Ectodermal cell (in vitro differentiated cells): ENCODE data around the gene ATXN3.
A peak's percentile ranks its signal among the peaks of the same experiment; 100 is the strongest.

Experiments used
- H3K27ac ChIP-seq: 2 replicates; pipeline ENCODE4 v1.7.0; 2013; ENCODE audit warnings: mild to moderate bottlenecking, low read depth, low read length; ENCODE audit not compliant: insufficient read depth, poor library complexity, severe bottlenecking
- H3K27me3 ChIP-seq: 2 replicates; pipeline ENCODE4 v1.7.0; 2013; ENCODE audit warnings: mild to moderate bottlenecking, low read length; ENCODE audit not compliant: insufficient read depth, control insufficient read depth, poor library complexity, severe bottlenecking
- H3K36me3 ChIP-seq: one replicate; pipeline ENCODE4 v1.7.0; 2013; ENCODE audit warnings: low read length; ENCODE audit not compliant: control insufficient read depth, insufficient read depth
- H3K4me1 ChIP-seq: one replicate; pipeline ENCODE4 v1.7.0; 2013; ENCODE audit warnings: low read length; ENCODE audit not compliant: control insufficient read depth, insufficient read depth
- H3K4me3 ChIP-seq: 2 replicates; pipeline ENCODE4 v1.7.0; 2013; ENCODE audit warnings: low read depth, low read length, control low read depth; ENCODE audit not compliant: insufficient read depth
- H3K9me3 ChIP-seq: 2 replicates; pipeline ENCODE4 v1.7.0; 2013; ENCODE audit warnings: mild to moderate bottlenecking, low read length, moderate library complexity; ENCODE audit not compliant: control insufficient read depth
- WGBS, 2 experiments: methylation state at CpG; one replicate each; pipeline ENCODE4 v1.1.7; 2013; ENCODE audit warnings: missing lambda C conversion rate in 2 of 2; 5-methylcytosine and 5-hydroxymethylcytosine counted together

The ATXN3 gene

DNA sequence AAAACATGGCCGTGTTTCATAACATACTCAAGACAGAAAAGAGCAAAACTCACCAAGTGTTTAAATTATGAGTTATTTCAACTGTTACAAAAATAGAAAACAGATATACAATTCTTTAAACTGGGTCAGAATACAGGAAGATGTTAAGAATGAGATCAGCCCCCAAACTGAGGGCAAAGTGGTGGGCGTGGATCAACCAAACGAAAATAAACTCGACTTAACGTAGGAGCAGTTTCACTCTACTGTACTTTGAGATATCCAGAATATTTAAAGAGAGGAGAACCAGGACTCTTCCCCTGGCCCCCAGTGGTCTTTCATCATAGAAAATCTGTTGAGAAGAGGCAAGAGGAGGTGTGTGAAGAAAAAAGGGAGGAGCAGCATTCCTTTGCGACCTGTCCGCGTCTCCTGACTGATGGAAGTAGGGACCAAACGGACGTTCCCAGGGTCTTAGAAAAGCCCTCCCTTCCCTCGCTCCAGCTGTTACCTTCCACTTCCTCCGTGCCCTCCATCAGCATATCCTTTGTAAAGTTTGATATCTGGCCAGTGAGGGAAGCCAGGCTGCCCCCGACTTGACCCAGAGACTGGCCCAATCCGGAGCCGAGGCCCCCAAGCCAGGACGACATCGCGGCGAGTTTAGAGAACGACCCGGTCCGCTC, 67.2 kb downstream of the ATXN3 start:
- H3K9me3 ChIP-seq, result no peaks in the 10 kb centered on the region
- WGBS, 2 experiments, result 0 to 1% methylated on average over 21 of the region's 22 CpGs
- no peaks in the 10 kb centered on the region for H3K27me3 ChIP-seq
- peak overlapping the region; percentile 87 for H3K27ac ChIP-seq
- H3K4me3 ChIP-seq, result peak overlapping the region; percentile 90
- H3K36me3 ChIP-seq, result no peaks in the 10 kb centered on the region
- H3K4me1 ChIP-seq, result peaks cover 8% of the 10 kb centered on the region

GRCh38 chr14:92037989-92038388, 68.4 kb downstream of the ATXN3 start:
- H3K27me3 ChIP-seq, result no peaks in the 10 kb centered on the region
- no peak overlapping the region for H3K27ac ChIP-seq
- no peaks in the 10 kb centered on the region for H3K9me3 ChIP-seq
- H3K4me1 ChIP-seq, result peaks cover 8% of the 10 kb centered on the region
- WGBS, 2 experiments, result 84 to 91% methylated on average over 3 of the region's 3 CpGs
- peak overlapping the region; percentile 90 for H3K4me3 ChIP-seq
- H3K36me3 ChIP-seq, result no peaks in the 10 kb centered on the region

- H3K4me1 ChIP-seq, result peaks cover 8% of the 10 kb centered on the region
- H3K4me3 ChIP-seq, result no peak overlapping the region
These were observed 70.5 kb downstream of the ATXN3 start for GRCh38 chr14:92035890-92036289.

DNA sequence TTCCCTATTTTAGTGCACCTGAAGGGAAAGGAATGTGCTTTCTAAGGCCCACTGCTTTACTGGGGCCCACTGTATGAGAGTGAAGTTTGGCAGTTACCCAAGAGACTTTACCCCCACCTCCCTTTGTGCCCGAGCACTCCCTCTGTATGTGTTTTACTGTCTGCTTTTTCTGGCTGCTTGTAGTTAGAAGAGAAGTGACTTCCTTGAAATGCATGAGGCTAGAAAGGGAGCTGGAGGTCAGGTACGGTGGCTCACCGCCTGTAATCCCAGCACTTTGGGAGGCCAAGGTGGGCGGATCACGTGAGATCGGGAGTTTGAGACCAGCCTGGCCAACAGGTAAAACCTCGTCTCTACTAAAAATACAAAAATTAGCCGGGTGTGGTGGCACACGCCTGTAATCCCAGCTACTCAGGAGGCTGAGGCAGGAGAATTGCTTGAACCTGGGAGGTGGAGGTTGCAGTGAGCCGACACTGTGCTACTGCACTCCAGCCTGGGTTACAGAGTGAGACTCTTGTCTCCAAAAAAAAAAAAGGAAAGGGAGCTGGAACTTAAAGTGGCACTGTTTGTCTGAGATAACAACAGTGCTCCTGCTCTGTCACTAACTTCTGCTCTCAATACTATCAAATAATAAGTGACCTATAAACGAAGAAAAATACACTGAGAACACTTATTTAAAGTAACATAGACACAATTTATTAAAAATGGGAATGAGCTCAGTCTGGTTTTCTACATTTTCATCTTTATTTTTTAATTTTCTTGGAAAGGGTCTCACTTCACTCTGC, 72.3 kb downstream of the ATXN3 start:
- 91 to 95% methylated on average over 10 to 11 of the region's 11 CpGs for WGBS, 2 experiments
- no peaks in the 10 kb centered on the region for H3K9me3 ChIP-seq
- no peak overlapping the region for H3K27ac ChIP-seq
- H3K27me3 ChIP-seq, result no peaks in the 10 kb centered on the region
- H3K4me1 ChIP-seq, result peaks cover 8% of the 10 kb centered on the region
- H3K36me3 ChIP-seq, result no peaks in the 10 kb centered on the region
- H3K4me3 ChIP-seq, result no peak overlapping the region

More at GRCh38 chr14:92035890-92036289, 70.5 kb downstream of the ATXN3 start:
- H3K27me3 ChIP-seq, result no peaks in the 10 kb centered on the region
- no peak overlapping the region for H3K27ac ChIP-seq
- WGBS, 2 experiments, result 56 to 64% methylated on average over 1 of the region's 1 CpG
- no peaks in the 10 kb centered on the region for H3K36me3 ChIP-seq
- no peaks in the 10 kb centered on the region for H3K9me3 ChIP-seq

- peaks cover 4% of the 10 kb centered on the region for H3K4me1 ChIP-seq
- H3K36me3 ChIP-seq, result peaks cover 2% of the 10 kb centered on the region
- H3K9me3 ChIP-seq, result no peaks in the 10 kb centered on the region
- H3K4me3 ChIP-seq, result no peak overlapping the region
- H3K27me3 ChIP-seq, result no peaks in the 10 kb centered on the region
- 86 to 96% methylated on average over 1 of the region's 1 CpG for WGBS, 2 experiments
- H3K27ac ChIP-seq, result no peak overlapping the region
These were observed 72.9 kb downstream of the ATXN3 start for GRCh38 chr14:92033433-92033832.

DNA sequence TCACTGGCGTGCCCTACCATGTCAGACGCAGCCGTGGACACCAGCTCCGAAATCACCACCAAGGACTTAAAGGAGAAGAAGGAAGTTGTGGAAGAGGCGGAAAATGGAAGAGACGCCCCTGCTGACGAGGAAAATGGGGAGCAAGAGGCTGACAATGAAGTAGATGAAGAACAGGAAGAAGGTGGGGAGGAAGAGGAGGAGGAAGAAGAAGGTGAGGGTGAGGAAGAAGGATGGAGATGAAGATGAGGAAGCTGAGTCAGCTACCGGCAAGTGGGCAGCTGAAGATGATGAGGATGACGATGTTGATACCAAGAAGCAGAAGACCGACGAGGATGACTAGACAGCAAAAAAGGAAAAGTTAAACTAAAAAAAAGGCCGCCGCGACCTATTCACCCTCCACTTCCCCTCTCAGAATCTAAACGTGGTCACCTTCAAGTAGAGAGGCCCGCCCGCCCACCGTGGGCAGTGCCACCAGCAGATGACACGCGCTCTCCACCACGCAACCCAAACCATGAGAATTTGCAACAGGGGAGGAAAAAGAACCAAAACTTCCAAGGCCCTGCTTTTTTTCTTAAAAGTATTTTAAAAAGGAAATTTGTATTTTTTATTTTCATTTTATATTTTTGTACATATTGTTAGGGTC, 79.7 kb downstream of the ATXN3 start:
- H3K4me1 ChIP-seq, result no peaks in the 10 kb centered on the region
- no peaks in the 10 kb centered on the region for H3K27me3 ChIP-seq
- H3K9me3 ChIP-seq, result no peaks in the 10 kb centered on the region
- no peak overlapping the region for H3K4me3 ChIP-seq
- no peak overlapping the region for H3K27ac ChIP-seq
- H3K36me3 ChIP-seq, result peaks cover 6% of the 10 kb centered on the region
- WGBS, 2 experiments, result 95 to 97% methylated on average over 21 of the region's 21 CpGs

DNA sequence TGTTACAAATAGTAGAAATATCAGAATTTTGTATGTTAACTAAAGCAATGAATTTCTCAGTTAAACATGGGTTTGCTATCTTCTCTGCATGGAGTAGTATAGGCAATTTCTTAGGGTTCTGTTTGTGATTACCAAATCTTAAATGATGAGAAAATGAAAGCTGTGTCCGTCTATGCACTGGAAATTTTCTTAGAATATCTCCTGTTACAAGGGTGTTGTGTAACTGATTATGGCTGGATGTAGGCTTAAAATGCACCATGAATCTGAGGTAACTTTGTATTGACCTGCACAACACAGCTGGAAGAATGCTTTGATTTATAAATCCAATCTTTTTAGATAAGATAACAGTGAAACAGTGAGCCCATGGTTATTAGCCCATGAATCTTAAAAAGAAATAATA, 84.3 kb downstream of the ATXN3 start:
- no peak overlapping the region for H3K27ac ChIP-seq
- no peaks in the 10 kb centered on the region for H3K9me3 ChIP-seq
- peaks cover 3% of the 10 kb centered on the region for H3K36me3 ChIP-seq
- 82 to 87% methylated on average over 1 of the region's 1 CpG for WGBS, 2 experiments
- no peaks in the 10 kb centered on the region for H3K27me3 ChIP-seq
- no peaks in the 10 kb centered on the region for H3K4me1 ChIP-seq
- no peak overlapping the region for H3K4me3 ChIP-seq

DNA sequence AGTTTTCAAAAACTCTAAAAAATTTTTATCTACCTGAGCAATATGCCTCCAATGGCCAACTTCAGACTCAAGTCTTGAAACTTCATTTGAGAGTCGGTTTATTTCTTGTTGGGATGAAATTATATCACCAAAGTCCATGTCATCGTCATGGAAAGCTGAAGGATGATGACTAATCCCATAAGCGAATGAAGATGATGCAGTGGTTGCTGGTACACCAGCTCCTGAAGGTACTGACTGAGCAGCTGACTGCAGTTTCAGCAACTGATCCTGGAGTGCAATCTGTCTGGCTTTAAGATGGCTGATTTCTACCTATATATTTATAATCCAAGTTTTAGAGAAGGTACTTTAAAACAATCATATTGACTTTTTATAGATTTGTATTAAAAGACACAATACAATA, 84.9 kb downstream of the ATXN3 start:
- Histone ChIP-seq H3K36me3 (peaks cover 3% of the 10 kb centered on the region), H3K4me3 (no peak overlapping the region), H3K9me3 (no peaks in the 10 kb centered on the region), H3K27me3 (no peaks in the 10 kb centered on the region), H3K27ac (no peak overlapping the region), H3K4me1 (no peaks in the 10 kb centered on the region)
- 96 to 97% methylated on average over 3 of the region's 3 CpGs for WGBS, 2 experiments

DNA sequence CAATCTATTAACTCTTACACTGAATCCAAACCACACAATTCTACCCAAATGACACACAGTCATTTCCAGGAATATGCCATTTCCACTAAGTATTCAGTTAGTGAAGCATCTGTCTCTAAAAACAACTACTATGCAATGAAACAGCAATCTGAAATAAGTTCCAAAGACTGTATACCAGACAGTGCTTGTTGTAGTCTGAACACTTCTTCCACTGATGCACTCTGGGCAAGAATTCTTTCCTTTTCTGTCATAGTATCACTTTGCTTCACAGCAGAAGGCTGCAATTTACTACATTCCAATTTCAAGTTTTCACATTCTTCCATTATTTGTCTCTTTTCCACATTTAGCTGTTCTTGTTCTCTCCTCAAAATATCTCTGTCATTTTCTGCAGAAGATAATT, 92.3 kb downstream of the ATXN3 start:
- H3K36me3 ChIP-seq, result peaks cover 12% of the 10 kb centered on the region
- no peaks in the 10 kb centered on the region for H3K4me1 ChIP-seq
- H3K4me3 ChIP-seq, result no peak overlapping the region

DNA sequence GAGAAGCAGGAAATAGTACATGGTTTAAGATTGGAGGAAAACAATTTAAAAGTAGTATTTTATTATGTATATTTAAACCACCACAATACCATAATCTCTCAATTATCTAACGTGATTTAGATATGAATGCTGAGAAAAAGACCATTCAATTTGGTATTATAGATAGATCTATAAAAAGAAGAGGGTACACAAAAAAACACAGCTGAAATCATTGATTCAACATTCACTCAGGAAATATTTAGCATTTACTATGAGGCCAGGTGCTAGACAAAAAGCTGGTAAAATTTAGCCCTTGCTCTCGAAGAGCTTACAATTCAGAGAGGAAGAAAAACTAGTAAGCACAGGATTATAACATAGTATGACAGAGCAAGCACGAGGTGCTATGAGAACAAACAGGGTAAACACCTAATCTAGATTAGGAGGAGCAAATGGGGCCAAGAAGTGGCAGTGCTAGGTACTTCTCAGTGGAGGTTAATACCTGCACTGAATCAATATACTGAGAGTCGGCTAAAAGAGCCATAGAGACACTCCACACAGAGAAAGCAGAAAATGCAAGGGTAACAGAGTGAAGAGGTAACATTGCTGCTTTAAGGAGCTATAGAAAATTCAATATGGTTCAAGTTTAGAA, 94.1 kb downstream of the ATXN3 start:
- no peak overlapping the region for H3K27ac ChIP-seq
- H3K9me3 ChIP-seq, result no peaks in the 10 kb centered on the region
- no peak overlapping the region for H3K4me3 ChIP-seq
- 96% methylated on average over 3 of the region's 4 CpGs for WGBS, 2 experiments
- peaks cover 16% of the 10 kb centered on the region for H3K36me3 ChIP-seq
- no peaks in the 10 kb centered on the region for H3K4me1 ChIP-seq
- H3K27me3 ChIP-seq, result no peaks in the 10 kb centered on the region

More for the DNA sequence above, 92.3 kb downstream of the ATXN3 start:
- Histone ChIP-seq H3K27me3 (no peaks in the 10 kb centered on the region), H3K27ac (no peak overlapping the region), H3K9me3 (no peaks in the 10 kb centered on the region)
